Glomerular visceral epithelial cell (primary cell): ENCODE results near the gene MRPL12.

Experiments
- DNase-seq: peaks from one replicate; pipeline ENCODE4 v3.0.0-alpha.2; 2016; ENCODE audit errors: extremely low spot score

MRPL12 gene

GRCh38 chr17:81702934-81703746 lies at the start of gene MRPL12:
Gene MRPL12, plus strand, starts transcription at chr17:81703367. Its CDS starts 135 bp downstream, at chr17:81703502.
- DNase-seq: peak; percentile 92

- no peak for DNase-seq
Measured at GRCh38 chr17:81655378-81656117, 47.6 kb upstream of the MRPL12 start.

GRCh38 chr17:81656118-81656743 lies 46.9 kb upstream of the MRPL12 start, which contains the start of gene PDE6G:
Gene PDE6G, minus strand, starts transcription at chr17:81656542. Its CDS starts 3,237 bp downstream, at chr17:81653305.
- no peak for DNase-seq

GRCh38 chr17:81656835-81657234 lies 46.3 kb upstream of the MRPL12 start:
- DNase-seq: no peak

GRCh38 chr17:81659038-81659437 lies 44.1 kb upstream of the MRPL12 start:
- no peak for DNase-seq

GRCh38 chr17:81660441-81660840 lies 42.7 kb upstream of the MRPL12 start:
- DNase-seq: no peak

- DNase-seq: no peak
Measured at GRCh38 chr17:81662002-81662401, 41.2 kb upstream of the MRPL12 start.

- DNase-seq: no peak
Measured at GRCh38 chr17:81664051-81664470, 39.1 kb upstream of the MRPL12 start.

- DNase-seq: no peak
Measured at GRCh38 chr17:81665205-81666091, 37.7 kb upstream of the MRPL12 start.

- peak; percentile 35 for DNase-seq
Measured at GRCh38 chr17:81666092-81666341, 37.1 kb upstream of the MRPL12 start.

GRCh38 chr17:81666342-81667191 lies 36.6 kb upstream of the MRPL12 start, which contains the start of the genes CCDC137 and OXLD1:
Gene CCDC137, plus strand, starts transcription at chr17:81666737. Its CDS starts 30 bp downstream, at chr17:81666767.
Gene OXLD1, minus strand, starts transcription at chr17:81666605. Its CDS starts 28 bp downstream, at chr17:81666577.
- peak; percentile 96 for DNase-seq

GRCh38 chr17:81667754-81668153 lies 35.4 kb upstream of the MRPL12 start:
- DNase-seq: no peak

GRCh38 chr17:81672504-81672903 lies 30.7 kb upstream of the MRPL12 start:
- DNase-seq: no peak

- DNase-seq: no peak
Measured at GRCh38 chr17:81672954-81673353, 30.2 kb upstream of the MRPL12 start.

- DNase-seq: no peak
Measured at GRCh38 chr17:81673561-81674258, 29.5 kb upstream of the MRPL12 start.

GRCh38 chr17:81675515-81676221 lies 27.5 kb upstream of the MRPL12 start:
- DNase-seq: peak; percentile 34

- DNase-seq: no peak
Measured at GRCh38 chr17:81676906-81677305, 26.3 kb upstream of the MRPL12 start.

GRCh38 chr17:81680150-81680549 lies 23.0 kb upstream of the MRPL12 start:
- DNase-seq: no peak

GRCh38 chr17:81681672-81682071 lies 21.5 kb upstream of the MRPL12 start:
- DNase-seq: peak; percentile 98
